NCI-H1694 treated with DMSO at 0.1 percent for 48 hours (cell line): Measurements from ENCODE around the gene VAMP4.
A peak's percentile ranks its signal among the peaks of the same experiment; 100 is the strongest.

Experiments
- DNase-seq: peaks from one replicate; lab custom pipeline; 2025; lab: John Stamatoyannopoulos, UW

Gene VAMP4, protein sequence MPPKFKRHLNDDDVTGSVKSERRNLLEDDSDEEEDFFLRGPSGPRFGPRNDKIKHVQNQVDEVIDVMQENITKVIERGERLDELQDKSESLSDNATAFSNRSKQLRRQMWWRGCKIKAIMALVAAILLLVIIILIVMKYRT

DNA sequence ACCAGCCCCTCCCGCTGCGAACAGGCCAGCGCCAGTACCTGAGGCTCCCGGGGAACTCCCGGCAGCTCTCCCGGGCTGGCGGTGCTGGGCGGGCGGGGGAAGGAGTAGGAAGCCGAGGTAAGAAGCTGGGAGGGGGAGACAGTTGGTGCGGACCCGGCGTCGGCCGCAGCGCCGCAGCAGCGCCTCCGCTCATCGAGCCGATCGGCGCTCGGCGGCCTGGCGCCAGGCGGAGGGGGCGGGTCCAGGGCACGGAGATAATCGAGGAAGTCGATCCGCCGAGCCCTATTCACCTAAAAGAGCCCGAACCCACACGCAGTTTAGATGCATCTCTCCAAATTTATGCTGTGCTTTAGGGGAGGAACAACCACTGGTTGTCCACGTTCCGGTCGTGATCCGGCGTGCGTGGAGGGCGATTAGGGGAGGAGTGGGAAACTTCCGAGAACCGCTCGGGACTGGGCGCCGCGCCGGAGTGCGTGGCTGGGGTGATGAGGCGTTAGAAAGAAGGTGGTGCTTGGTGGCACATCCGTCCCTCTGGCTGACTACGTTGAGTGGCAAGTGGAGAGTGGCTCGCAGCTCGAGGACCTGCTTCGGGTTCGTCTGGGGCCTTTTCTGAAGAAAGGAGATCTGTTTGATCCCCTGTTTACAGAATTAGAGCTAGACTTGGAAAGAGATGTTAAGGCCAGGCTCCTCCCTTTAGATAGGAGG lies at the start of gene VAMP4:
Gene VAMP4, minus strand, starts transcription at position 194 of the 705 bp plus-strand sequence. CDS start 3,651 bp downstream, outside the sequence.
- DNase-seq: peak; percentile 89

DNA sequence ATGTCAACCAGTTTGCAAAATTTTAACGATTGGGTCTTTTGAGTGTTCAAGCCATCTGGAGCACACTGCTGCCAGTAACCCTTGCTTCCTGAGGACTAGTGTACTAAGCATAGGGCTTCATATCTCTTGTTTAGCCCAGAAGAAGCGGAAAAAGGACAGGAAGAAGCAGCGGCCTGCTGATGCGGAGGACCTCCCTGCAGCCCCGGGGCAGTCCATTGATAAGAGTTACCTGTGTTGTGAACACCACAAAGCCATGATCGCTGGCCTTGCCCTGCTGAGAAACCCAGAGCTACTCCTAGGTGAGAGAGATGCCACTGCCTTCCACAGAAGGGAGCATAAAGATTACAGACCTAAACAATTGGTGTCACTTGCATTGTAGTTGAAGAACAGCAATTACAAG lies 48.5 kb upstream of the VAMP4 start:
- no peak for DNase-seq

DNA sequence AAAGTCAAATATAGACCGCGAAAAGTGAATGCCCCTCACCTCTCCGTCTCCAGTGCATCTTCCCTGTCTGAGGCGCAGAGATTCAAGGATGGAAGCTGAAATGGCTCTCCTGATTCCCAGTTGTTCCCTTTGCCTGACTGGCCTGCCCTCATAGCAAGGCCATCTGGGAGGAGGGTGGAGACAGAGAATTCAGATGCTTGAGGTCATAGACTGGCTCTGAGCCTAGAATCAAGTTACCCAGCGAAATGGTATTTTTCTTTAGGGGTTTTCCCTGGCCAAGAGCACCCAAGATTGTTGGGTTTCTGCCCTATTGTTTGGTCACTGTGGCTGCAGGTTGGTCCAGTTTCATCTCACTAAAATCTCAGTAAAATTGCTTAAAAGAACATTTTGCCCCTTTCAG lies 46.8 kb upstream of the VAMP4 start:
- no peak for DNase-seq

DNA sequence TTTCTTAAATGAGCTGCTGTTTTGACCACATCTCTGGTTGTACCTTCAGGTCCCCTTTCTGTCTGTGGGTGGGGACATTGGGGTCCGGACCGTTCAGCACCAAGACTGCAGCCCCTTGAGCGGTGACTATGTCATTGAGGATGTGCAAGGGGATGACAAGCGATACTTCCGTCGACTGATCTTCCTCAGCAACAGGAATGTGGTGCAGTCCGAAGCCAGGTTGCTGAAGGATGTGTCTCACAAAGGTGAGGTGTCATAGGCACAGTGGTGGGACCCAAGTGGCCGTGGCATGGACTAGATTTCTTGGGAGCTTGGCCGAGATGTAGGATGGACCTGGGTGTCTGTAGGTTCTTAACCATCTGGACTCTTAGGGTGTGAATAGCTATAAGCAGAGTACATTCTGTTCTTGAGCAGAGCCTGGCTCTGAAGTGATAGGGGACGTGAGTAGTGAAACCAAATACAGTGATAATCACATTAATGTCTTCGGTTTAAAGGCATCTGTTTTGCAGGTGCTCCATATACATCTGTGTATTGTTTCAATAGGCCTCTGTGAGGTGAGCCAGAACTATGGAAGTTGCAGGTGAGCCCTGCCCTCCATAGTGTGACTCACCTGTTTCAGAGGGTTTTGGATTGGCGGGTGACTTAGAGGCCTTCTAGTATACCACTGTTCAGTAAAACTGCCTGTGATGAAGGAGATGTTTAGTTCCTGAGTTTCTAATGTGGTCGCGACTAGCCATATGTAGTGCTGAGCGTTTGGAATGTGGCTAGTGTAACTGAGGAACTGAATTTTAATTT lies 46.0 kb upstream of the VAMP4 start:
- DNase-seq: no peak

DNA sequence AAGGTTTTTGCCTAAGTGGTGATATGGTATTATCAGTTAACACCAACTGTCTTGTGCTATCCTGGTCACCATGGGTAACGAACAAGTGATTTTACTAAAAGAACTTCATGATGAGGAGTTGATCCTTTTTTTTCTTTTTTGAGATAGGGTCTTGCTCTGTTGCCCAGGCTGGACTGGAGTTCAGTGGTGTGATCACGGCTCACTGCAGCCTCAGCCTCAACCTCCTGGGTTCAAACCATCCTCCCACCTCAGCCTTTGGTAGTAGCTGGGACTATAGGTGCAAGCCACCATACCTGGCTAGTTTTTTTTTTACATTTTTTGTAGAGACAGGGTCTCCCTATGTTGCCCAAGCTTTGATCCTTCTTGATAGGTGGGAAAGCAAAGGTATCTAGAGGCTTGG lies 44.7 kb upstream of the VAMP4 start:
- no peak for DNase-seq

DNA sequence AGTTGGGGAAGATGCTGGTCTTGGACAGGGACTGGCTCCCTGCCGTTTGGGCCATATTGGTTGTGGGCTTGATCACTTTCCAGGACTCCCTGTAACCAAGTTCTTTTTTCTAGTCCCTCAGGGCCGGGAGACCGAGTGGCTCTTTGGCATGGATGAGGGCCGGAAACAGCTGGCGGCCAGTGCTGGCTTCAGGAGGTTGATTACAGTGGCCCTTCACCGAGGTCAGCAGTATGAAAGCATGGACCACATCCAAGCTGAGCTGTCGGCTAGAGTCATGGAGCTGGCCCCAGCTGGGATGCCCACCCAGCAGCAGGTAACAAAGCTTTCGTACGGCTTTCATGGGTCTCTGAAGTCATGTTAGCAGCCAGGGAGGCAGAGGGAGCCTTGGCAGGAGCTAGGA lies 43.9 kb upstream of the VAMP4 start:
- no peak for DNase-seq

DNA sequence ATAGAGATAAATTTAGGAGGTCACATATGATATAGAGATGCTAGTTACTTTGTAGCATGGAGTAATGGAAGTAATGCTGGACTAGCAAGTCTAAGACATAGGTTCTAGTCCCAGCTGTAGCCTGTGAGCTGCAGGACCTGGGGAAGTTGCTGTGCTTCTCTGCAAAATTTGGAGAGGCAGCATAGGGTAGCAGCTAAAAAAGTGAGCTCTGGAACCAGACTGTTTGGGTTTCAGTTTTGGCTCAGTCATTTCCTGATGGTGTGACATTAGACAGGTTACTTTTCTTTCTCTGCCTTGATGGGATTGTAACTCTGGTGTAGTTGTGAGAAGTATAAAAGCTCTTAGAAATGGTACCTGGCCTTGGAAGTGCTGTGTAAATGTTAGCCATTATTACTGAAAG lies 42.9 kb upstream of the VAMP4 start:
- no peak for DNase-seq

DNA sequence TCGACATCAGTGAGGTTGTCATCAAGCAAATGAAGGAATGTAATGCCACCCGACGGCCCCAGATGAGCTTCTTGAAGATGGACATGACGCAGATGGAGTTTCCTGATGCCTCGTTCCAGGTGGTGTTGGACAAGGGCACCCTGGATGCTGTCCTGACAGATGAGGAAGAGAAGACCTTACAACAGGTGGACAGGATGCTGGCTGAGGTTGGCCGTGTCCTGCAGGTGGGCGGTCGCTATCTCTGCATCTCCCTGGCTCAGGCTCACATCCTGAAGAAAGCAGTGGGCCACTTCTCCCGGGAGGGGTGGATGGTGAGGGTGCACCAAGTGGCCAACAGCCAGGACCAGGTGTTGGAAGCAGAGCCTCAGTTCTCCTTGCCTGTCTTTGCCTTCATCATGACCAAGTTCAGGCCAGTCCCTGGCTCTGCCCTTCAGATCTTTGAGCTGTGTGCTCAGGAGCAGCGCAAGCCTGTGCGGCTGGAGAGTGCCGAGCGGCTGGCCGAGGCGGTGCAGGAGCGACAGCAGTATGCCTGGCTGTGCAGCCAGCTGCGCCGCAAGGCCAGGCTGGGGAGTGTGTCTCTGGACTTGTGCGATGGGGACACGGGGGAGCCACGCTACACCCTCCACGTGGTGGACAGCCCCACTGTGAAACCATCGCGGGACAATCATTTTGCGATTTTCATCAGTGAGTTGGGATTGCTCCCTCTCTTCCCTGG lies 42.1 kb upstream of the VAMP4 start:
- no peak for DNase-seq

DNA sequence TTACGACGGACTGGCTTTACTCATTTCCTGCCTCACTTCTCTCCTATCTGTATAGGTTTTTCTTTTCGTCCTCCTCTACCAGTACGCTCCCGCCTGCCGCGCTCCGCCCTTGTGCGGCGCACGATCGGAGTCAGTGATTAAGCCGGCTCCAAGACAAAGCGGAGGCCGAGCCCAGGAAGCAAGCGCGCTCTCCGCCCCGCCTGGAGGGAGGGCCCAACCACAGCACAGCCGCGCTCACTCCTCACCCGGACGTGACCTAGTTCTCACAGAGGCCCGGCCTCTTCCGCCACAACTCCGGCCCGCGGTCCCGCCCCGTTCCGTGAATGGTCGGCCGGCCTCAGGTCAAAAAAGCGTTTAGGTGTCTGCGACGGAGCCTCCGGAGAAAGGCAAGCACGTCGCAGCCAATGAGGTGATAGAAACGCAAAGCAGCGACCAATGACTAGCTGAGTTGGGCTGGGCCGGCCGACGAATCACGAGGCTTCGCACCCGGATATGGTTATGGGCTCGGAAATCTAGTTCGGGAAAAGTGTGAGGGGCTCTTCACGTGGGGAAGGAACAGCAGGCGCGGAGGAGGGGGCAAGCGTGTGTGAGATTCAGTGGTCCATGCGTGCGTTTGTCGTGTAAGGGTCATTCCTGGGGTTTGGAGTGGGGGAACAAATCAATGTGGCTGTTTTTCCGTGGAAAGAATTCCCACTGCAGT lies 39.5 kb upstream of the VAMP4 start, which contains the start of gene METTL13:
Gene METTL13, plus strand, starts transcription at position 485 of the 700 bp plus-strand sequence. CDS start 308 bp downstream, outside the sequence.
- peak; percentile 99 for DNase-seq

DNA sequence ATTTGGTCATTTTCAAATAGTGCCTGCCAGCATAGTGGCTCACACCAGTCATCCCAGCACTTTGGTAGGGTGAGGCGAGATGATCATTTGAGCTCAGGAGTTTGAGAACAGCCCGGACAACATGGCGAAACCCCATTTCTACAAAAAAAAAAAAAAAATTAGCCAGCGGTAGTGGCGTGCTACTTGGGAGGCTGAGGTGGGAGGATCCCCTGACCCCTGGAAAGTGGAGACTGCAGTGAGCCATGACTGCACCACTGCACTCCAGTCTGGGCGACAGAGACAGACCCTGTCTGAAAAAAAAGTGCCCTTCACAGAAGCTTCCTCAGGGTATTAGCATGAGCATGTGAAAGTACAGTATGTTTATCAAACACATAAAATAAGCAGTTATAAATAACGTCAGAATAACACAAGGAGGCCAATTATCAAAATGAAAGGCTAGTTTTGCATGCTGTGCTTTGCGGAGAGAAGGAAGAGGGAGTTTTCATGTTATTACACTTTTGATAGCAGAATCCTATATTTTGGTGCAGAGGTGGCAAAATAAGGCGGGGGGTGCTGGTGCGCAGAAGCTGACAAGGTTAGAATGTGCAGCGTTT lies 38.8 kb upstream of the VAMP4 start:
- no peak for DNase-seq

DNA sequence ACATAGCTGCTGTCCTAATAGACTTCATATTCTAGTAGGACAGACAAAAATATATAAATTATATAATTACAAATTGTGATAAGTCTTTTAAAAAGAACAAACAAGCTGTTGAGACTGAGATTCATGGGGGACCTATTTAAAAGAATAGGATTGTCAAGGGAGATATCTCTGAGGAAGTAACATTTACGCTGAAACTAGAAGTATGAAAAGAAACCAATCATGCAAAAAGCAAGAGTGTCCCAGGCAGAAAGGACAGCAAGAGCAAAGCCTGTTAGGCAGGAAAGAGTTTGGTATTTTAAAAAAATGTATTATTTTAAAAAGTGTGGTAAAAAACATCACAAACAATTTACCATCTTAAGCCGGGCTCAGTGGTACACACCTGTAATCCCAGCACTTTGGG lies 30.4 kb upstream of the VAMP4 start:
- DNase-seq: no peak

DNA sequence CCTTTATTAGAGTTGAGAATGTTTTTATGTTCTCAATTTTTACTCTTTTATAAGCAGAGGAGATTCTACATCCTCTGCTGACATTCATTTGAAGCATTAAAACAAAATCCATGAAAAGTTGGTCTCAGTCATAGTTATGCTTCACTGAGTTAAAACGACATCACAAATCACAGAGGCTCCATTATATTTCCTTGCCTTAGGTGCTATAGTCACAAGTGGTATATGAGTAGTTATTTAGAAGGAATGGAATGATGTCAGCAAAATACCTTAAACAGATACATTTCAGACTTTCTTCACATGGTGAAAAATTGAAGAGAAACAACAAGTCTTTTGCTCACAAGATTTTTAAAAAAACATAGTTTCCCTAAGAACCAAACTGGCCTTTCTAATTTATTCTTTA lies 27.9 kb upstream of the VAMP4 start:
- DNase-seq: no peak

DNA sequence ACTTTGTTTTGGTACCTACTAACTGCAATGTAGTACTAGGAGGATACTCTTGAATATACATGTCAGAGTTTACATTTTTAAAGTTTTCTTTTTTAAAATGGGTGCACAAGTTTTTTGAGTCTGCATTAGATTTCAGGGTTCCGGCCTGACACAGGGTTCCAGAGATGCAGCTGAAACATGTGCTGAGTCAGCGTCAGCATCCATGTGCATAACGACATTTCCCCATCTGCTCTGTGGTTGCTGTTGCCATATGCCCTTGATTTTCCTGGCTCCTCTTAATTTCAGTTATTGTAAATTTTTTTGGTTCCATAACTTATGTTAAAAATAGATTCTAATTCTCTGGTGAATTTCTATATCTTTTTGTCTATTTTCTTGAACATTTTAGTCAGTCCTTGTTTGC lies 27.3 kb upstream of the VAMP4 start:
- peak; percentile 92 for DNase-seq

DNA sequence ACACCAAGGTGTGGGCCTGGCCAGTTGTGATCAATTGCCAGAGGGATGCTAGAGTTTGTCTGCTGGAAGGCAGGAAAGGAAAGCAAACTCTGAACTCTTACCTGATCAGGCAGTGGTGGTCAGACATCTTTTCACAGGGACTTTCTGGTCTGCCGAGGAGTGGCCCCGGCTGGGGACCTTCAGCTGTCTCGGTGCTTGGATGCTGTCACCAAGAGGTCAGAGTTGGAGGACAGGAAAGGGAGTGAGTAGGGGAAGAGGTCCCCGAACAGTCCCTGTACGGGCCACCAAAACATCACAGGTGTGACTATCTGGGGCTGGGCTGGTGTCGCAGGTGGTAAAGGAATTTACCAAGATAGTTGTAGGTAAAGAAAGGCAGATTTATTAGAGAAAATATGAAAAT lies 21.9 kb upstream of the VAMP4 start:
- no peak for DNase-seq

DNA sequence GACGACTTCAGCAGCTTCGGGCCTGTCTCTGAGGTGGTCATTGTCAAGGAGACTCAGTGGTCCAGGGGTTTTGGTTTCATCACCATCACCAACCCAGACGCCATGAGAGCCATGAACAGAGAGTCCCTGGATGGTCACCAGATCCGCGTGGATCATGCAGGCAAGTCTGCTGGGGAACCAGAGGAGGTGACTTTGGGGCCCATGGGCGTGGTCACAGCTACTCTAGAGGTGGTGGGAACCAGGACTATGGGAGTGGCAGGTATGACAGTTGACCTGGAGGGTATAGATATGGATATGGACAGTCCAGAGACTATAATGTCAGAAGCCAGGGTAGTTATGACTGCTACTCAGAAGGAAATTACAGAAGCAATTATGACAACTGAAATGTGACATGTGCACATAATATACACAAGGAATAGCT lies 20.3 kb upstream of the VAMP4 start:
- DNase-seq: no peak

DNA sequence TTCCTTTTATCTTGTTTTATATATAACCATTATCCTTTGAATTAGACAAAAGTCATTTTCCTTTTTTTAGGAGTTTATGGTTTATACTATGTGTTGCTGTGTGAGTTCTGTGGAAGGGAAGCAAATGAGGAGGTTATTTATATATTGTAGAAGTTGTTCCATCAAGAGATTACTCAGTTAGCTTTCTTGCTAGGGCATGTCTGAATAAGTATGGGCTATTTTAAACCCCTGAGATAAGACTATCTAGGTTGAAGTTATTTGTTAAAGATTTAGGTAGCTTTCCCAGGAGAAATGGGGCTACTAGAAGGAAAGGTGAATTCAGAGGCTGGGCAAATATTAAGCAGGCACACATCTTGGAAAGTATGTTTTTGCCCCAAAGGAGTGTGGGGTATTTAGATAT lies 16.1 kb upstream of the VAMP4 start:
- DNase-seq: no peak

DNA sequence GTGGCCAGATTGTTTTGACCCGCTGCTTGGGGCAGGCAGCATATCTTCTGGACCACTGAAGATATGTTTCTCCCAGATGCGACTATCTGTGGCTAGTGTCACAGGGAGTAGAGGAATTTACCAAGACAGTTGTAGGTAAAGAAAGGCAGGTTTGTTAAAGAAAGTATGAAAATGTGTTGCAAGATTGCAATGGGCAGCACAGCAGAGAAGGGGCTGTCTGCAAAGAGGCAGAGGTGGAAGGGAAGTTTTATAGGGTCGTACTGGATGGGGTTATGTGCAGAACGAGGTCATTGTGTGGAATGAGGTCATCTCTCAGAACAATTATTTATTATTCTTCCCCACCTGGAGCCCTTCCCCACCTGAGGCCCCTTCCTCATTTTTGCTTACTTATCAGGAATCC lies 15.0 kb upstream of the VAMP4 start:
- DNase-seq: no peak

DNA sequence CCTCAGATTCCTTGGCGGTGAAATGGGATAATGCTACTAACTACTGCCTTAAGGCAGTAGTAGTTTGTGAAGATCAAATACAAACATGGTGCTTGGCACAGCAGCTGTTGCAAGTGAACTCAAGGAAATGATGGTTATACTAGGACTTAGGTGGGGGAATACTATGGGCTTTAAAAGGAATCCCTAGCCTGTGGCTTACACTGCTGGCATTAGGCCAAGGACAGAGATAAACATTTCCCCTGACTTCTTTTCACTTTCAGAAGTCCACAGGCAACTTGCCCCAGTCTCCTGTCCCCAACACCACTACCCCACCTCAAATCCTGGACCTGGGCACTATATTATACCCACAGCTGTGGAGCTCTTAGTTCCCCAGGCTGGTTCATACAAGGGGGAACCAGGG lies 13.1 kb upstream of the VAMP4 start:
- DNase-seq: no peak

DNA sequence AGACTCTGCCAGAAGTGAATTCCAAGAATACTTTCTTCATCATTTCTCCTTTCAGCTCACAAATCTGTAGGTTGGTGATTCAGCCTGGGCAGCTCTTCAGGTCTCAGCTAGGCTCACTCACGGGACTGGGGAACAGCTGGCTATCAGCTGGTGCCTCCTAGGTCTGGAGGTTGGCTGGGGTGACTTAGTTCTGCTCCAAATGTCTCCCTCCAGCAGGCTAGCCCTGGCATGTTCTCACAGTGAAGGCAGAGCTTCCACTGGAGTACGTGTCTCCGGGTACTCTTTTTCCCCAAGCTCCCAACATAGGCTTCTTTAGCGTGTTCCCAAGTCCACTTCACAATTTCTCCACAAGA lies 12.5 kb upstream of the VAMP4 start:
- peak; percentile 48 for DNase-seq

DNA sequence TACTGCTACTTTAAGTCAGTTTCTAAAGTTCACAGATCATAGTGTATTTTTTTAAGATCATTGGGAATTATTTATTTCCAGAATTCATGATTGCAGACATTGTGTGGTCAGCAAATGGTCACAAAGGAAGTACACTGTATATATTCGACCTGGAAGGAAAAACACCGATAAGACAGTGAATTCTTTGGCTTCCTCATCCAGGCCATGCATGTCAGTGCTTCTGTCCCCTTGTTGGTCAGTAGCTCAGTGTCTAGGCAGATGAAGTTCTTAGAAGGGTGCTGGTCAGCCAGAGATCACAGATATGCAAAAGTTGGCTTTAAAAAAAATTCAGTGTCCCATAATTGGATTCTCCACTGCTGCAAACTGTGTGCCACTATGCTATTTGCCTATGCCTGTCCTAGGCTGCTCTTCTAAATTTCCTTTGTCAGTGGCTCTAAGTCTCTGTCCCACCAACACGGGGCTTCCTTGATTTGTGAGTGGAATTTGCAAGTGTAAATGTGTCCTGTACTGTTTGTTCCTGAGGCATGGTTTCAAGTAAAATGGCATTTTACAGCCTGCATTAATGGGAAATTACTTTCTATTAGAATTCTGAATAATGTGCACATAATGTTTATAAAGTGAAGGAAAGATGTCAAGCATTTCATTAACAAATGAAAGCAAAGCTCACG lies 12.0 kb upstream of the VAMP4 start:
- no peak for DNase-seq

DNA sequence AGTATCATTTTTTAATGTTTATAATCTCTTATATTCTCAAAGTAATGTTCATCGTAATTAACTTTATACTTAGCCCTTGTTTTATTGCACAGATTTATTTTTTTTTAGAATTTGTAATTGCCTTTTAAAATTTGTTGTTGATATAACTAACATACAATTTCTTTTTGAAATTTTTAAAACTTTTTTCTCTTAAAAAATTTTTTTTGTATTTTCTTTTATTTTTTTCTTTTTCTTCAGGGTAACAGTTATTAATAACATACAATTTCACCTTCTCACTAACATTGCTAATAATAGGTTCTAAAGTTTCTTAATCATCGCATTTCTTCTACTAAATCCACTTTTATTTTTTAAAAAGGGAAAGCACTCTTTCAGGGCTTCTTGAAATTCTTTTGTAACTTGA lies 11.3 kb upstream of the VAMP4 start:
- no peak for DNase-seq
